ENCODE results near the gene MARCHF3. TPM values are rescaled to one million over a fixed set of nuclear protein-coding genes. Genes with fewer than 3 reads are reported as not detected.

MARCHF3 gene
- total RNA-seq, 2 donors from 2014 or later, result 32.5 to 33.7 TPM

- H3K27me3 ChIP-seq, result no peaks in the 10 kb centered on the region
- TF ChIP-seq, protein P1, sequence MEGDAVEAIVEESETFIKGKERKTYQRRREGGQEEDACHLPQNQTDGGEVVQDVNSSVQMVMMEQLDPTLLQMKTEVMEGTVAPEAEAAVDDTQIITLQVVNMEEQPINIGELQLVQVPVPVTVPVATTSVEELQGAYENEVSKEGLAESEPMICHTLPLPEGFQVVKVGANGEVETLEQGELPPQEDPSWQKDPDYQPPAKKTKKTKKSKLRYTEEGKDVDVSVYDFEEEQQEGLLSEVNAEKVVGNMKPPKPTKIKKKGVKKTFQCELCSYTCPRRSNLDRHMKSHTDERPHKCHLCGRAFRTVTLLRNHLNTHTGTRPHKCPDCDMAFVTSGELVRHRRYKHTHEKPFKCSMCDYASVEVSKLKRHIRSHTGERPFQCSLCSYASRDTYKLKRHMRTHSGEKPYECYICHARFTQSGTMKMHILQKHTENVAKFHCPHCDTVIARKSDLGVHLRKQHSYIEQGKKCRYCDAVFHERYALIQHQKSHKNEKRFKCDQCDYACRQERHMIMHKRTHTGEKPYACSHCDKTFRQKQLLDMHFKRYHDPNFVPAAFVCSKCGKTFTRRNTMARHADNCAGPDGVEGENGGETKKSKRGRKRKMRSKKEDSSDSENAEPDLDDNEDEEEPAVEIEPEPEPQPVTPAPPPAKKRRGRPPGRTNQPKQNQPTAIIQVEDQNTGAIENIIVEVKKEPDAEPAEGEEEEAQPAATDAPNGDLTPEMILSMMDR (IDR thresholded peaks at IDR 0.05), result no peak
- intact Hi-C loops (cut with DNase I), result no loop called here
- H3K9ac ChIP-seq (ENCODE audit: low read depth in 2 of 2, low read length in 2 of 2), result no peak overlapping the region
- DNase-seq, result no peak
- H3K4me1 ChIP-seq, result no peaks in the 10 kb centered on the region
- H3K36me3 ChIP-seq, result no peaks in the 10 kb centered on the region
- H3K4me3 ChIP-seq, result no peak overlapping the region
- no peak overlapping the region for H3K27ac ChIP-seq
- no peaks in the 10 kb centered on the region for H3K9me3 ChIP-seq
Observed at GRCh38 chr5:126925482-126925881, 104.9 kb downstream of the MARCHF3 start.

DNA sequence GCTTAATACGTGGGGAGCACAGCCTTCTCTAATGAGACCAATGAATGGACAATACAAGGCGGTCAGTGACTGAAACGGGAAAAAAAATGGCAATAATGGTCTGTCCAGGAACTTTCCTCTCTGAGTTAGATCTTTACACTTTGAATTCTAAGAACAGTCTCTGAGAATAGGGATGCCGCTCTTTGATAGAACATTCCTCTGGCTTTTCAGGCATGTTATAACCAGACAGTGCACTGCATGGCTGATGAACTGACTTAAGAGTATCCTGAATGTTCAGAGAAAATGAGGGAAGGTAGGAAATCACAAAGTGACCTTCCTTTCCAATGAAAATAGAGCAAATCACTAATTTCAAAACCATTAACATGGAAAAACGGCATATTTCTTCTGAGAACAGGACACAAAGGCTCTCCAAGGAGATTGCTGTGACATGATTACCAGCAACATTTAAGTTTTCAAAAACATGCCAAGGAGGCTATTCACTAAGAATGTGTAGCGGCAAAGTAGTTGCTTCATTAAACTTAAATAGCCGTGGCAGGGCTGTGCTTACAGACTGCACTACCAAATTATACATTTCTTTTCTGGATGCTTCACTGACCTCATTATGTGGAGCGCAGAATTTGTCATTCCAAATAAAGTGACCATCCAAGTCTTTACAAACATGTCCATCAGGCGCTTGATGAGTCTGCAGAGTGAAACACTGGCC is 105.9 kb downstream of the MARCHF3 start:
- TF ChIP-seq, protein P1 (IDR thresholded peaks at IDR 0.05), result no peak
- Histone ChIP-seq H3K9me3 (no peaks in the 10 kb centered on the region), H3K27ac (no peak overlapping the region), H3K27me3 (no peaks in the 10 kb centered on the region), H3K4me1 (no peaks in the 10 kb centered on the region), H3K9ac (ENCODE audit: low read depth in 2 of 2, low read length in 2 of 2) (no peak overlapping the region), H3K36me3 (no peaks in the 10 kb centered on the region), H3K4me3 (no peak overlapping the region)
- intact Hi-C loops (cut with DNase I), result no loop called here
- DNase-seq, result no peak

GRCh38 chr5:126921241-126922091 is 108.9 kb downstream of the MARCHF3 start:
- Histone ChIP-seq H3K9ac (ENCODE audit: low read depth in 2 of 2, low read length in 2 of 2) (no peak overlapping the region), H3K27me3 (no peaks in the 10 kb centered on the region), H3K9me3 (no peaks in the 10 kb centered on the region), H3K4me3 (no peak overlapping the region), H3K36me3 (no peaks in the 10 kb centered on the region), H3K27ac (no peak overlapping the region), H3K4me1 (no peaks in the 10 kb centered on the region)
- DNase-seq, result no peak
- intact Hi-C loops (cut with DNase I), result no loop called here
- TF ChIP-seq, protein P1 (IDR thresholded peaks at IDR 0.05), result no peak

DNA sequence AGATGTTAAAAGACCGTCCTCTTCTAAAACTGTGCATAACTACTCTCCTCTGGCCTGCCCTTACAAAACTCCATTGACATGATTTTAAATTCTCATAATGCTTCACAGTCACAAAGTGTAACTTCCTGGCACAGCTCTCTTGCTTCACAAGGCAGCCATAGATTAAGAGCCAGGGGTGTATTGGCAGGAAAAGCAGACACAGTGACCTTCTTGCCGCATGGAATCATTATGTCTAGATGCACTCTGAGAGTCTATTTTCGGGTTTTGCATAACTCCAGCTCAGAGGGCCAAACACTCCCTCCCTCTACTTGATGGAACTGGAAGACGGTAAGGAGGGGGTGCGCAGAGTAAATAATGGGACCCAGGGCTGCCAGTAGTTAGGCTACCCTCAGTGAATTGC is 110.1 kb downstream of the MARCHF3 start:
- H3K36me3 ChIP-seq, result no peaks in the 10 kb centered on the region
- DNase-seq, result no peak
- H3K27ac ChIP-seq, result no peak overlapping the region

DNA sequence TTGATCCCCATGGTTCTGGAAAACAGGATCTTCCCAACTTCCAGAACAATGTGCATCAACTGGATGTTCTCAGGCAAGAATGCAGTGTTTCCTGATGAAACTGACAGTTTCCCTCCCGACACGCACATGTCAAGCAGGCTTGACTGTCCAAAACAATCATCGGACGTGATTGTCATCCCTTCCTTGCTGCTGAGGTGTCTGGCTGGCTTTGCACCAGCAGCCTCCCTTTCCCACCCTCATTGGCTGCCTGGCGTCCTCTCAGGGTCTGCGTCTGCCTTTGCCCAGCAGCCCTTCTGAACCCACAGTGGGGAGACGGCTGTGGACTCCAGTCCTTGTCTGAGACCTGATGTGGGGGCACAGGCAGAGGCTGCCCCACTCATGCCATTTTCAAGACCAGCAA is 110.8 kb downstream of the MARCHF3 start:
- TF ChIP-seq, protein P1 (IDR thresholded peaks at IDR 0.05), result no peak

More for the DNA sequence above, 110.1 kb downstream of the MARCHF3 start:
- Histone ChIP-seq H3K4me3 (no peak overlapping the region), H3K4me1 (no peaks in the 10 kb centered on the region), H3K27me3 (no peaks in the 10 kb centered on the region), H3K9me3 (no peaks in the 10 kb centered on the region), H3K9ac (ENCODE audit: low read depth in 2 of 2, low read length in 2 of 2) (no peak overlapping the region)
- intact Hi-C loops (cut with DNase I), result no loop called here
- TF ChIP-seq, protein P1 (IDR thresholded peaks at IDR 0.05), result no peak

More for the DNA sequence above, 110.8 kb downstream of the MARCHF3 start:
- no peaks in the 10 kb centered on the region for H3K36me3 ChIP-seq
- no peaks in the 10 kb centered on the region for H3K27me3 ChIP-seq
- intact Hi-C loops (cut with DNase I), result no loop called here
- H3K27ac ChIP-seq, result no peak overlapping the region
- no peak overlapping the region for H3K9ac ChIP-seq (ENCODE audit: low read depth in 2 of 2, low read length in 2 of 2)
- H3K4me1 ChIP-seq, result no peaks in the 10 kb centered on the region
- no peaks in the 10 kb centered on the region for H3K9me3 ChIP-seq
- DNase-seq, result no peak
- H3K4me3 ChIP-seq, result no peak overlapping the region
